Astrocyte of the cerebellum (primary cell): Measurements from ENCODE around the gene AWAT1.
"Not testable (repeated sequence)": the region's sequence is repeated elsewhere in the genome, so short reads cannot be mapped to it uniquely, and the experiment has no call there.

Source experiments
- DNase-seq: peaks from one replicate; pipeline ENCODE4 v3.0.0-alpha.2; 2011; ENCODE audit warnings: low read depth
- H3K4me3 ChIP-seq: 2 replicates; pipeline ENCODE4 v1.5.1; 2011; ENCODE audit warnings: mild to moderate bottlenecking, low read depth, low read length, moderate library complexity
- CTCF ChIP-seq: IDR thresholded peaks from 2 replicates; pipeline ENCODE4 v1.5.1; 2012; ENCODE audit warnings: low read length, low read depth, moderate library complexity, mild to moderate bottlenecking; ENCODE audit errors: missing control alignments
- in situ Hi-C: cut with HindIII; loops from 2 replicates; pipeline ENCODE4 v1.10.0; 2017; ENCODE audit warnings: low sequenced_read_pairs

The AWAT1 gene

DNA sequence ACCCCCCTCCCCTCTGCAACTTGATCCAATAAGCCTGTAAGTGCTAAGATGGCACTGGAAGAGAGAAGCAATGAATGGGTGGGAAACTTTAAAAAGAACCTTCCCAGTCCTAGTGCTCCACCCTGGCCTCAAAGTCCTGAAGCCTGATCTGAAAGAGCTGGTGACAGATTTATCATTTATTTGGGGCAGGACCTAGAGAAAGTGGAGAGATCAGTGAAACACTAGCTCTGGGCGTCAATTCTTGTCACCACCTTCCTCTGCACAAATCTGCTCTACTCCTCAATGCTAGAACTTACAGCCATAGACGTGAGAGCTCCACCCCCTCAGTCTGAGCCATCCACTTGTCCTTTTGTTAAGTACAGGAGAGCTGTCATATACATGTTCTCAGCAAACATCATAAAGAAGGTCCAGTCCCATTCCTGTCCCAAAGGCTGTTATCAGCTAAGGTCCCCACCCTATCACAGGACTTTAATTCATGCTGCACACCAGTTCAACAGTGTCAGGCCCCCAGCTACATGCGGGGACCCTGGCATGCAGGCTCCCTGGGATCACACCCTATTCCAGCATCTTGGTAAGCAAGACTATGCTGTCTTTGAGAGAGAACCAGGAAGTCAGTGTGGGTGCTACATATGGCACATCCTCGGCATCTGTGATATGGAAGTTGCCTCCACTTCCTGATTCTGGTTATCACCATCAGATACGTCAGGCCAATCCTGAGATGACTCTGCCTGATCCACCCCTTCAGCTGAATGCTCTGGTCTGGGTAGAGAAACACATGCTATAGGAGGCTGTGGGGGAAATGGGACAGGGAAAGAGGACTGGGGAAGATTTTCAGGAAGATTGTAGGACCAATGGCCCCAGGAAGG, 23.2 kb downstream of the AWAT1 start:
- no peak overlapping the region for H3K4me3 ChIP-seq
- TF ChIP-seq CTCF: no peak
- DNase-seq: no peak
- in situ Hi-C loops: no loop called here

DNA sequence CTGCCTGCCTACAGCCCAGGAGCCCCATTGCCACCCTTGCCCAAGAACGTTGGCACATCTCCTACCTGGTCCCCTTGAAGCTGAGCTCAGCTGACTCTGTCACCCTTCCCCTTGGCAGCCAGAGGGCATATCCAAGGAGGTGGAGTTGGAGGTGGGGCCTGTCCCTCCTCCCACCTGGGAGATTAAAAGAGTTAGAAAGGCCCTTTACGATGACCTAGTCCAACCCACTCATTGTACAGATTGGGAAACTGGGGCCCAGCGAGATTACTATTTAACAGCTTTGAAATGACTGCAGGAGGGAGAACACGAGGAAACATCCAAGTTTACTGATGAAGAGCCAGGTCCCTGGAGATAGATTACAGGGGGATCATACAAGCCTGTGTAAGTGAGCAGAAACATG, 25.6 kb downstream of the AWAT1 start, which contains the start of gene P2RY4:
Gene P2RY4, minus strand, starts transcription at position 101 of the 400 bp plus-strand sequence. CDS start 580 bp downstream, outside the sequence.
- TF ChIP-seq CTCF: no peak
- H3K4me3 ChIP-seq: no peak within 1 kb of the TSS
- no peak for DNase-seq
- in situ Hi-C loops: no loop called here

- TF ChIP-seq CTCF: peak; percentile 67
Observed at GRCh38 chrX:70262952-70263567, 28.6 kb downstream of the AWAT1 start.

GRCh38 chrX:70264784-70265183, 30.3 kb downstream of the AWAT1 start:
- no peak for DNase-seq
- H3K4me3 ChIP-seq: no peak overlapping the region
- TF ChIP-seq CTCF: no peak
- in situ Hi-C loops: no loop called here

More at GRCh38 chrX:70262952-70263567, 28.6 kb downstream of the AWAT1 start:
- in situ Hi-C loops: no loop called here
- DNase-seq: no peak
- no peak overlapping the region for H3K4me3 ChIP-seq

DNA sequence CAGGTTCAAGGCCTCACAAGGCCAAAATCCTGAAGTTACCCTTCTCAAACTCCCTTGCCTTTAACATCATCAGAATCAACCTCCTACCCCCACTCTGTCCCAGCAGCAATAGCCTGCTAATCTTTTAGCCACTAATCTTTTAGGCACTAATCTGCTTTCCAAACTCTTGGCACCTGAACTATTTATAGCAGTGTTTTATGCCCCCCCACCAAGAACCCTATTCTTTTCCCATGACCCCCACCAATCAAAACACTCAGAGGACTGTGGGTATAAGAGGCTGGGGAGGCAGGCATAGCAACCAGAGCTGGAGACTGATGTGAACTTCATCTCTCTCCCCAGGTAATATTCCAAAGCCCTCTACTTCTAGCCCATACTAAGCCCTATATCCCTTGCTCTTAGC, 33.6 kb downstream of the AWAT1 start, which contains the start of gene ARR3:
Gene ARR3, plus strand, starts transcription at position 301 of the 400 bp plus-strand sequence. CDS start 1,052 bp downstream, outside the sequence.
- in situ Hi-C loops: no loop called here
- no peak for TF ChIP-seq CTCF
- no peak for DNase-seq
- no peak within 1 kb of the TSS for H3K4me3 ChIP-seq

DNA sequence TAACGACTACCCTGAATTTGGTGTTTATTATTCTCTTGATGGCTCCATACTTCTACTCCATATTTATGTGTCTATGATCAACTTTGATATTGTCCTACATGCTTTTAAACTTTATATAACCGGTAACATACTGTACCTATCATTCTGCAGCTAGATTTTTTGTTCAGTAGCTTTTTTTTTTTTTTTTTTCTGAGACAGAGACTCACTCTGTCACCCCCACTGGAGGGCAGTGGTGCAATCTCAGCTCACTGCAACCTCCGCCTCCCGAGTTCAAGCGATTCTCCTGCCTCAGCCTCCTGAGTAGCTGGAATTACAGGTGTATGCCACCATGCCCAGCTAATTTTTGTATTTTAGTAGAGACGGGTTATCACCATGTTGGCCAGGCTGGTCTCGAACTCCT, 39.6 kb downstream of the AWAT1 start:
- H3K4me3 ChIP-seq, DNase-seq, in situ Hi-C loops: not testable (repeated sequence)

DNA sequence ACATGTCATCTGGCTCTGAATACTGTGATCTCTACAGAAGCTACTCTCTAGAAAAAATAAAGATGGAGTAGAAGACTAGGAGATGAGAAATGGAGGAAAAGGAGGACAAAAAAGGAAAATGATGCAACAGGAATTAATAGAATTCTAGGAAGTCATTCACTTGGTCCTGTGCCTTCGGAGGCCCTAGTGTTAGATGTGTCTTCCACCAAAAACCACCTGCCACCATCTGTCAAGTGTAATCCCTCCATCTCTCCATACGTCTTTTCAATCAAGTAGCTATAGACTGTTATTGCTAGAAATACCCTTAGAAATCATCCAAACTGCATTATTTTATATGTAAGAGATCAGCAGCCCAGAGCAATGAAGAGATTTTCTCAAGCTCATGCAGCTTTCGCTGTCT, 44.6 kb downstream of the AWAT1 start:
- in situ Hi-C loops: no loop called here
- DNase-seq: no peak
- TF ChIP-seq CTCF: no peak
- no peak overlapping the region for H3K4me3 ChIP-seq
